HCEC 1CT (cell line): Measurements from ENCODE around the gene BRAF.
"Not testable (repeated sequence)": the region's sequence is repeated elsewhere in the genome, so short reads cannot be mapped to it uniquely, and the experiment has no call there.

Experiments used
- DNase-seq: peaks from one replicate; pipeline ENCODE4 v3.0.0-alpha.2; 2017

The BRAF gene

GRCh38 chr7:140873434-140873833, 51.3 kb downstream of the BRAF start:
- DNase-seq: no peak

DNA sequence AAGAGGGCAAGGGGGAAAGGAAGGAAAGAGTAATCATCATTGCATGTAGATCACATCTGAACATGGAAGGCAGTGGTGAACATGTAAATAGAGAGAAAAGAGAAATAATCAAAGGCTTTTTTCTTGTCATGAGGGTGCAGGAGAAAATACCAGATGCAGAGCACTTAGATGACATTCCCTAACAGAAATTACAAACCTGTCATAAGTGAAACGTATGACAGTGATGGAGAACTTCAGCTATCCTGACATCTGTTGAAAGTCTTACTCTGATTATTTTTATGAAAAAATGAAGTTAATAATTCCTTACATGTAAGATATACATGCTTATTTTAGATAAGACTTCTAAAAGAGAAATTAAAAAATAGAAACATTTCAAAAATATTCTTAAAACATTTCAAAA, 54.7 kb downstream of the BRAF start:
- no peak for DNase-seq

DNA sequence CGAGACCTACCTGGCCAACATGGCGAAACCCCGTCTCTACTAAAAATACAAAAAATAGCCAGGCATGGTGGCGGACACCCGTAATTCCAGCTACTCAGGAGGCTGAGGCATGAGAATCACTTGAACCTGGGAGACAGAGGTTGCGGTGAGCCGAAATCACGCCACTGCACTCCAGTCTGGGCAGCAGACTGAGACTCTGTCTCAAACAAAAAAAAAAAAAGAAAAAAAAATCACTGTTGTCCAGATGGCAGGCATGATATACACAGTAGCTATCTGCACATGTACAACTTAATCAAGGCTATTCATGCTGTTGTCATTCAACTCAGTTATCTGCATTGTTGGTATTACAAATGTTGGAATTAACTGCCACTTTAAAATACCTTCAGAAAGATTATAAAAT, 55.3 kb downstream of the BRAF start:
- no peak for DNase-seq

GRCh38 chr7:140867467-140868462, 57.0 kb downstream of the BRAF start:
- DNase-seq: no peak

DNA sequence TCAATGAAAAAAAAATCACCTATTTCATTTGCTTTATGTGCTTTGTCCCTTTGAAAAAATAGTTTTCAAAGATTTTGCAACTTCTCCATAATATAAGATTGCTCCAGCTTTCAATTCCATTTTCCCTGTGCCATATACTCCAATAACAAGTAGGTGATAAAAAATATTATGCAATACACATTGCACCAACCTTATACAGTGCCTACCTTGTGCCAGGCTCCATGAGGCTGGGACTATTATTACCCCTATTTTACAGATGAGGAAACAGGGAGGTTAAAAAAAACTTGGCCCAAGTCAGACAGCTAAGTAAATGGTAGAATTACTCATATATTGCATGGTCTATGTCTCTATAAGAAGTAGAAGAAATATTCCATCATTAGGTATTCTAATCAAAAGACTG, 57.8 kb downstream of the BRAF start:
- no peak for DNase-seq

- no peak for DNase-seq
Measured at GRCh38 chr7:140864732-140865131, 60.0 kb downstream of the BRAF start.

GRCh38 chr7:140863867-140864266, 60.9 kb downstream of the BRAF start:
- DNase-seq: no peak

DNA sequence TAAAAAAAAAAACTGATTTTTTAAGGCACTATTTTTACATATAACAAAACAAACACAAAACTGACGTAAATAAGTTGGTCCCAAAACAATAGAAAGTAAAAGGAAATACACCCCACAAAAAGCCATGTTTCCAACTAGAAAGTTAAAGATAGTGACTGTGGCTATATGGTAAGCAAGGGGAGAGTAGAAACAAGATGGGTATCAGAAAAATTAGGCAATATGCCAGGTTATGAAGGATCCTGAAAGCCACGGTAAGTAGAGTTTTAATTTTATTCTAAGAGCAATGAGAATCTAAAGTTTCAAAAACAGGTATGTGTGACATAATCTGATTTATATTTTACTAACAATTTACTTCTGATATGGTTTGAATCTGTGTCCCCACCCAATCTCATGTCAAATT, 61.5 kb downstream of the BRAF start:
- no peak for DNase-seq

GRCh38 chr7:140857048-140857447, 67.7 kb downstream of the BRAF start:
- DNase-seq: no peak

- no peak for DNase-seq
Measured at GRCh38 chr7:140841166-140841715, 83.5 kb downstream of the BRAF start.

DNA sequence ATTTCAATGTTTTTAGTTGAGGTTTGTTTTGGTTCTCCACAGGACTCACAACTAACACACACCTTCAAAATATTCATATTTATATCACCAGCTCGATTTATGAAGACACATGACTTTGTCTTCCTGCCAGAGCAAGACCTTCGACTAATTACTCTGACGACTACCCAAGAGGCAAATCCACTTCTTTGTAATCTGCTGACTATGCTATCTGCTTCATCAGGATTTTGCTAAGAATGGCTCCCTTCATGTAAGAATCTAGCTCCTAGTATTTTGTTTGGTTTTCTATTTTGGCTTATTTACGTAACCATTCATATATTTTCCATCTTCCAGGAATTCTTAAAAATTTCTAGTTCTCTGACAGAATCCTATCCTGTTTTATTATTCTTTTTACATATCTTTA, 93.0 kb downstream of the BRAF start:
- no peak for DNase-seq

DNA sequence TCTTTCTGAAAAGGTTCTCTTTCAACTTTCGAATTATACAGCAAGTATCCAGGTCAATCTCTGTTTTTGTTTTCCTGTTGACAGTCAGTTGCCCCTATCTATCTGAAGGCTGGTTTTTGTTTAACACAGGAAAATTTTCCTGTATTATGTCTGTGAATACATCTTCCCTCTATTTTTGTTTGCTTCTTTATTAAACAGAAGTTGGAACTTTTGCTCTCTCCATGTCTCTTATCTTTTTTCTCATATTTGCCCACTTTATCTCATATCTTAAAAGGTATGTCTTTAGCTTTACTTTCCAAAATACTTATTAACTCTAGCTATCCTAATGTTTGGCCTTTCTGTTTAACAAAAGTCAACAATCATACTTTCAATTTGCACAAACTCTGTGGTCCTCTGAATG, 95.0 kb downstream of the BRAF start:
- no peak for DNase-seq

DNA sequence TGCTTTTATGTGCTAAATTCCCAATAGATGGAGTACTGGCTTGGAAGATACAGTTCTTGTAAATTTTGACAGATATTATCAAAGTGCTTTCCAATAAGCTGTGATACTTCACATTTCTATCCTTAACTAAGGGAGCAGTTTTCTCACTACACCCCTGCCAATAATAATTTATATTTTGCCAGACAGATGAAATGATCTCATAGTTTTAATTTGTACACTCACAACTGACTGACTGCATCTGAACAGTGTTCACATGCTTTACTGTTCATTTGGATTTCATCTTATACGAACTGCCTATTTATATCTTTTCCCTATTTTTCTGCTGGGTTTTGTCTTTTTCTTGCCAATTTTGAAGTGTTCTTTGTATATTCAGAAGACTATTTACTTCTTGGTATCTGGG, 96.0 kb downstream of the BRAF start:
- DNase-seq: no peak

GRCh38 chr7:140817383-140817782, 107.3 kb downstream of the BRAF start:
- not testable (repeated sequence) for DNase-seq

DNA sequence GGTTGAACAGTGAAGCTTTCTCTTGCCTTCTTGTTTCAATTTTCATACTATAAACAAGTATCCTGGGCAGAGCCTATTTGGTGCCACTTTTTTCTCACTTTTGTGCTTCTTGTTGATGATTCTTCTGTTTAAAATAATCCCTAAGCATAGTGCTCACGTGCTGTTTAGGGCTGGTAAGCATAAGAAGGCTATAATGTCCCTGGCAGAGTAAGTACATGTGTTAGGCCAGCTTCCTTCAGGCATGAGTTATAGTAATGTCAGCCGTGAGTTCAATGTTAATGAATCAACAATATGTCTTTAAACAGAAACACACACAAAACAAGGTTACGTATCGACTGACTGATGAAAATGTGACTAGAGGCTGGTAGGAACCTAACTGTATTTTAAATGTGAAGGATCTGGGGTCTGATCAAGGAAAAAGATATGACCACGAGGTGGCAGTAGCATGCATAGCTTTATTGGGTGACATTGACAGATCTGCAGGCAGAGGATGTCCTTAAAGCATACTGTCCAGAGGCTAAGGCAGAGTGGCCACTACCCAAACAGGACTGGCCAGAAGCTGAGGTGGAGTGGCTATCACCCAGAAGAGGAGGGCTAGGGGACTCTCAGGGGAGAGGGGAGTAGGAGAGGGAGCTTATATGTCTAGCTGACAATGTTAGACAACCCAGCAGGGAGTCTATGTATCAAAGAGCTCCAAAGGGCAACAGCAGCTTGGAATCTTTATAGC, 113.7 kb downstream of the BRAF start:
- peak; percentile 54 for DNase-seq

- DNase-seq: no peak
Measured at GRCh38 chr7:140810385-140810784, 114.3 kb downstream of the BRAF start.

GRCh38 chr7:140778975-140779374, 145.8 kb downstream of the BRAF start:
- DNase-seq: no peak

GRCh38 chr7:140778568-140778967, 146.2 kb downstream of the BRAF start:
- DNase-seq: no peak

GRCh38 chr7:140774371-140774770, 150.4 kb downstream of the BRAF start:
- DNase-seq: no peak

- no peak for DNase-seq
Measured at GRCh38 chr7:140773104-140773503, 151.6 kb downstream of the BRAF start.

DNA sequence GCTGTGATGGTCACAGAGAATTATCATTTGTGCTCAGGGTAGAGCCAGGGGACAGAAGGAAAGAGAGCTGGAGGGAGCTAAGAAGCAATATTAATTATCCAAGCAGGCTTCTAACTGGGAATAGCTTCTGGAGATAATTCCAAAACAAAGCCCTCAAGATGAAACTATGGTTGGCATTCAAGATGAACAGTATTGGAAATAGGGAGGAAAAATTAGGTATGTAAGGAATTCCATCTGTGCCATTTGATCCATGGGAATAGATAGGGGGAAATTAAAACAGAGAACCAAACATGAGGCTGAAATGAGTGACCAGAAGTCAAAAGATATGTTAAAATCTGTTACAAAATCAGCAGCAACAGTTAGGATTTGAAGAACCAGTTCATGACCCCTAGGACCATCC, 152.9 kb downstream of the BRAF start:
- no peak for DNase-seq

GRCh38 chr7:140769852-140770251, 154.9 kb downstream of the BRAF start:
- no peak for DNase-seq

GRCh38 chr7:140767418-140767817, 157.3 kb downstream of the BRAF start:
- no peak for DNase-seq

DNA sequence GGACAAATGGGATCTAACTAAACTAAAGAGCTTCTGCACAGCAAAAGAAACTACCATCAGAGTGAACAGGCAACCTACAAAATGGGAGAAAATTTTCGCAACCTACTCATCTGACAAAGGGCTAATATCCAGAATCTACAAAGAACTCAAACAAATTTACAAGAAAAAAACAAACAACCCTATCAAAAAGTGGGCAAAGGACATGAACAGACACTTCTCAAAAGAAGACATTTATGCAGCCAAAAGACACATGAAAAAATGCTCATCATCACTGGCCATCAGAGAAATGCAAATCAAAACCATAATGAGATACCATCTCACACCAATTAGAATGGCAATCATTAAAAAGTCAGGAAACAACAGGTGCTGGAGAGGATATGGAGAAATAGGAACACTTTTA, 159.3 kb downstream of the BRAF start:
- DNase-seq: not testable (repeated sequence)
